Cardiac muscle cell (in vitro differentiated cells and primary cell): ENCODE measurements around the gene MACROD2. TPM values are rescaled to one million over a fixed set of nuclear protein-coding genes. Genes with fewer than 3 reads are reported as not detected.

Source experiments
- DNase-seq, 2 donors: peaks; one replicate each; pipeline versions ENCODE4 v3.0.0 to v3.0.0-alpha.2; 2010 to 2017; ENCODE audit warnings: low read depth in 1 of 2, low spot score in 1 of 2
- H3K27ac ChIP-seq: fragments of 200-600 bp; sonication (generic); 2 replicates; pipeline ENCODE4 v1.5.1; 2016
- H3K27me3 ChIP-seq: fragments of 200-600 bp; sonication (generic); 2 replicates; pipeline ENCODE4 v1.6.0; 2016; ENCODE audit warnings: control low read depth
- H3K36me3 ChIP-seq: fragments of 200-600 bp; sonication (generic); 2 replicates; pipeline ENCODE4 v1.5.1; 2016; ENCODE audit warnings: control low read depth
- H3K4me1 ChIP-seq: fragments of 200-600 bp; sonication (generic); 2 replicates; pipeline ENCODE4 v1.8.1; 2017; ENCODE audit warnings: low read depth, mild to moderate bottlenecking, mixed run types
- H3K4me3 ChIP-seq: fragments of 200-600 bp; sonication (generic); 2 replicates; pipeline ENCODE4 v1.5.1; 2016; ENCODE audit warnings: mild to moderate bottlenecking
- H3K9me3 ChIP-seq: fragments of 200-600 bp; sonication (generic); 2 replicates; pipeline ENCODE4 v1.5.1; 2017; ENCODE audit warnings: low read depth, mild to moderate bottlenecking, control low read depth
- CTCF ChIP-seq: IDR thresholded peaks from 2 replicates; pipeline ENCODE4 v1.5.1; 2012; ENCODE audit warnings: low read depth, mild to moderate bottlenecking, low read length
- polyA plus RNA-seq: library from polyadenylated mRNA; unstranded; fragments of >200 nt; fragmentation: Nextera tagmentation; extraction: Ambion mirVana; gene quantifications from 2 replicates; pipeline ENCODE4 v1.2.1, GENCODE V29; 2016
- total RNA-seq: library from RNA; depleted of rRNA; stranded (reverse); fragments of >200 nt; gene quantifications from 2 replicates; pipeline ENCODE4 v1.2.3, GENCODE V29; 2016

The MACROD2 gene
- total and polyA plus RNA-seq, 2 experiments from 2014 or later: 9.3 to 14.4 TPM

- peak in 1 of 2 donors; percentile 14 for DNase-seq
- no peaks in the 10 kb centered on the region for H3K27me3 ChIP-seq
- TF ChIP-seq CTCF: no peak
- H3K9me3 ChIP-seq: no peaks in the 10 kb centered on the region
- H3K36me3 ChIP-seq: no peaks in the 10 kb centered on the region
- no peaks in the 10 kb centered on the region for H3K4me1 ChIP-seq
- no peak overlapping the region for H3K27ac ChIP-seq
- no peak overlapping the region for H3K4me3 ChIP-seq
Measured at GRCh38 chr20:14291502-14291901, 296.2 kb downstream of the MACROD2 start.

GRCh38 chr20:14295238-14295637 is 299.9 kb downstream of the MACROD2 start:
- Histone ChIP-seq H3K4me3 (no peak overlapping the region), H3K27me3 (no peaks in the 10 kb centered on the region), H3K4me1 (no peaks in the 10 kb centered on the region), H3K36me3 (no peaks in the 10 kb centered on the region), H3K9me3 (no peaks in the 10 kb centered on the region), H3K27ac (no peak overlapping the region)
- no peak for DNase-seq
- TF ChIP-seq CTCF: no peak

- H3K27me3 ChIP-seq: no peaks in the 10 kb centered on the region
- H3K9me3 ChIP-seq: no peaks in the 10 kb centered on the region
- H3K4me1 ChIP-seq: no peaks in the 10 kb centered on the region
- no peak for DNase-seq
- no peaks in the 10 kb centered on the region for H3K36me3 ChIP-seq
- no peak overlapping the region for H3K4me3 ChIP-seq
- no peak for TF ChIP-seq CTCF
- H3K27ac ChIP-seq: no peak overlapping the region
Measured at GRCh38 chr20:14295770-14296309, 300.5 kb downstream of the MACROD2 start.

- no peak for TF ChIP-seq CTCF
Measured at GRCh38 chr20:14299831-14300230, 304.5 kb downstream of the MACROD2 start.

GRCh38 chr20:14303106-14303505 is 307.8 kb downstream of the MACROD2 start:
- Histone ChIP-seq H3K4me3 (no peak overlapping the region), H3K4me1 (peaks cover 5% of the 10 kb centered on the region)
- no peak for TF ChIP-seq CTCF

More at GRCh38 chr20:14299831-14300230, 304.5 kb downstream of the MACROD2 start:
- H3K27ac ChIP-seq: no peak overlapping the region
- no peaks in the 10 kb centered on the region for H3K27me3 ChIP-seq
- no peaks in the 10 kb centered on the region for H3K36me3 ChIP-seq
- DNase-seq: no peak
- peaks cover 5% of the 10 kb centered on the region for H3K4me1 ChIP-seq
- no peaks in the 10 kb centered on the region for H3K9me3 ChIP-seq
- H3K4me3 ChIP-seq: no peak overlapping the region

More at GRCh38 chr20:14303106-14303505, 307.8 kb downstream of the MACROD2 start:
- DNase-seq: no peak
- no peaks in the 10 kb centered on the region for H3K9me3 ChIP-seq
- no peaks in the 10 kb centered on the region for H3K36me3 ChIP-seq
- H3K27me3 ChIP-seq: no peaks in the 10 kb centered on the region
- H3K27ac ChIP-seq: no peak overlapping the region
